ENCODE results near the gene CD200.
"Not testable (repeated sequence)": the region's sequence is repeated elsewhere in the genome, so short reads cannot be mapped to it uniquely, and the experiment has no call there.

CD200 gene

DNA sequence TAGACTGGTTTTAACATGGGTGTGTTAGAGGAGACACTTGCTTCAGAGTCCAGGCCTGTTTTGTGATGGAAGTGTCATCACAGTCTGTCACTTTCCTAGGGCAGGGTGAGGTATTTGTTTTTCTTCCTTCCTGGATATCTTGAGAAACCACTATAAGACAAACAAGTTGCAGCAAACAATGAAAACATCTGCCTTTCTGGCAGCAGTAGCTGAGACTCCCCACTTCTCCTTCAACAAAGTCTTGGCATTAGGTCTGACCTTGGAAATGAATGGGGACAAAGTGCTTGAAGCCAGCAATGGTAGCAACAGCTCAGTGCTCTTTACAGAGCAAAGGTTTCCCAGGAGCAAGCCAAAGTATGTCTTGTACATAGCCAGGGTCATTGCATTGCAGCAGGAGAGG, 64.6 kb downstream of the CD200 start:
- in situ Hi-C loops (cut with MboI; ENCODE audit: low pct_unique_long_range_greater_than_20kb, low sequenced_read_pairs, unreplicated experiment): no loop called here
- no peak for DNase-seq (ENCODE audit: low spot score)
- TF ChIP-seq, protein P1, sequence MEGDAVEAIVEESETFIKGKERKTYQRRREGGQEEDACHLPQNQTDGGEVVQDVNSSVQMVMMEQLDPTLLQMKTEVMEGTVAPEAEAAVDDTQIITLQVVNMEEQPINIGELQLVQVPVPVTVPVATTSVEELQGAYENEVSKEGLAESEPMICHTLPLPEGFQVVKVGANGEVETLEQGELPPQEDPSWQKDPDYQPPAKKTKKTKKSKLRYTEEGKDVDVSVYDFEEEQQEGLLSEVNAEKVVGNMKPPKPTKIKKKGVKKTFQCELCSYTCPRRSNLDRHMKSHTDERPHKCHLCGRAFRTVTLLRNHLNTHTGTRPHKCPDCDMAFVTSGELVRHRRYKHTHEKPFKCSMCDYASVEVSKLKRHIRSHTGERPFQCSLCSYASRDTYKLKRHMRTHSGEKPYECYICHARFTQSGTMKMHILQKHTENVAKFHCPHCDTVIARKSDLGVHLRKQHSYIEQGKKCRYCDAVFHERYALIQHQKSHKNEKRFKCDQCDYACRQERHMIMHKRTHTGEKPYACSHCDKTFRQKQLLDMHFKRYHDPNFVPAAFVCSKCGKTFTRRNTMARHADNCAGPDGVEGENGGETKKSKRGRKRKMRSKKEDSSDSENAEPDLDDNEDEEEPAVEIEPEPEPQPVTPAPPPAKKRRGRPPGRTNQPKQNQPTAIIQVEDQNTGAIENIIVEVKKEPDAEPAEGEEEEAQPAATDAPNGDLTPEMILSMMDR (IDR thresholded peaks at IDR 0.05; ENCODE audit: extremely low read depth, insufficient read depth, missing control alignments): no peak

DNA sequence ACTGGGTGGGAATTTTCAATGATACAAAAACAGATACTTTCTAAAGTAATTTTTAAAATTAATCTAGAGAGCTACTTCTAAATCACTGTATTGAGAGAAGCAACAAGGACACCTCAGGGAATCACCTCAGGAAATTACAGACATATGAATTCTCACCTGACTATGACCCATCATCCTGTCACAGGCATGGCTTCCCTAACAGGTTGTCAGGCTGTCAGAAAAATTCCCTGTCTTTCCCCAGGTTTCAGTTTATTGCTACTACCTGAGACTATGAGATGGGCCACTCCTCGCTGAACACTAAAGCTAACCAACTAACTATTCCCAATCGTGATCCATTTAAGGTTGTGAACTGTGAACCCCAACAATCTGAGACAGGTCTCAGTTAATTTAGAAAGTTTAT, 66.1 kb downstream of the CD200 start:
- TF ChIP-seq, protein P1 (IDR thresholded peaks at IDR 0.05; ENCODE audit: extremely low read depth, insufficient read depth, missing control alignments): no peak
- in situ Hi-C loops (cut with MboI; ENCODE audit: low pct_unique_long_range_greater_than_20kb, low sequenced_read_pairs, unreplicated experiment): no loop called here
- DNase-seq (ENCODE audit: low spot score): no peak

DNA sequence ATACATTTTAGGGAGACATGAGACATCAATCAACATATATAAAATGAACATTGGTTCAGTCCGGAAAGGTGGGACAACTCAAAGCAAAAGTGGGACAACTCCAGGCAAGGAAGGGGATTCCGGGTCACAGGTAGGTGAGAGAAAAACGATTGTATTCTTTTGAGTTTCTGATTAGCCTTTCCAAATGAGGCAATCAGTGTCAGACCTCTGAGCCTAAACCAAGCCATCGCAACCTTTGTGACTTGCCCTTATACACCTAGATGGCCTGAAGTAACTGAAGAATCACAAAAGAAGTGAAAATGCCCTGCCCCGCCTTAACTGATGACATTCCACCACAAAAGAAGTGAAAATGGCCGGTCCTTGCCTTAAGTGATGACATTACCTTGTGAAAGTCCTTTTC, 66.6 kb downstream of the CD200 start:
- in situ Hi-C loops (cut with MboI; ENCODE audit: low pct_unique_long_range_greater_than_20kb, low sequenced_read_pairs, unreplicated experiment); DNase-seq (ENCODE audit: low spot score): not testable (repeated sequence)

DNA sequence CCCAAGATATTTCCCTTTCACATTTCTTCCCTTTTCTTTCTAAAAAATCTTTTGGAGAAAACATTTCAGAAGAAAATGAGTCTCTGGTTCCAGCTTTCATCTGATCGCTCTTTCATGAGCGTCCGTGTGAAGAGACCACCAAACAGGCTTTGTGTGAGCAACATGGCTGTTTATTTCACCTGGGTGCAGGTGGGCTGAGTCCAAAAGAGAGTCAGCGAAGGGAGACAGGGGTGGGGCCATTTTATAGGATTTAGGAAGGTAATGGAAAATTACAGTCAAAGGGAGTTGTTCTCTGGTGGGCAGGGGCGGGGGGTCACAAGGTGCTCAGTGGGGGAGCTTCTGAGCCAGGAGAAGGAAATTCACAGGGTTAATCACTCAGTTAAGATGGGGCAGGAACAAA, 67.4 kb downstream of the CD200 start:
- in situ Hi-C loops (cut with MboI; ENCODE audit: low pct_unique_long_range_greater_than_20kb, low sequenced_read_pairs, unreplicated experiment); DNase-seq (ENCODE audit: low spot score): not testable (repeated sequence)

DNA sequence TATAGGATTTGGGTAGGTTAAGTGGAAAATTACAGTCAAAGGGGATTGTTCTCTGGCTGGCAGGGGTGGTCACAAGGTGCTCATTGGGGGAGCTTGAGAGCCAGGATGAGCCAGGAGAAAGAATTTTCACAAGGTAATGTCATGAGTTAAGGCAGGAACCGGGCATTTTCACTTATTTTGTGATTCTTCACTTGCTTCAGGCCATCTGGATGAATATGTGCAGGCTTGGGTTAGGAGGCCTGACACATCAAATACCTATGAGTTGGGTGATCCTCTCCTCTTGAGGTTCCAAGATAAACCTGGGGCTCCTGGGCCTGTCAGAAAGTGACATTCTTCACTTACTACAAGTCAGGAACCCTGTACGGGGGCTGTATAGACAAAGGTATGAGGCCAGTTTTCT, 68.7 kb downstream of the CD200 start:
- DNase-seq (ENCODE audit: low spot score): no peak
- in situ Hi-C loops (cut with MboI; ENCODE audit: low pct_unique_long_range_greater_than_20kb, low sequenced_read_pairs, unreplicated experiment): no loop called here
- TF ChIP-seq, protein P1 (IDR thresholded peaks at IDR 0.05; ENCODE audit: extremely low read depth, insufficient read depth, missing control alignments): no peak

DNA sequence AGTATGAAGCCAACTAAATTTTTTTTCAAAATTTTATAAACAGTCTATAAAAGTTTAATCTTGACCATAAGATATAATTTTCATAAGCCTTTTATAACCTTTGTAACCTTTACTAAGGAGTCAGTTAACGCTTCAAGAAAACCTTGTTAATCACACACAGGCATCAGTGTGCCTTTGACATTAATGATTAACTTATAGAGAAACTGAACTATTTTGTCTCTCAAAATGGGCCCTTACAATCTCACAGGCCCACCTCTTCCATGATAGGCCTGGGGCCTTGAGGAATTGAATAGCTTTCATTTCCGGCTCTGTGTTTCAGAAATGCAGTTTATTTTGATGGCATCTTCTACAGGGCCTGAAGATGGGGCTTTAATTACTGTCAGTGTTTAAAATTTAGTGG, 70.1 kb downstream of the CD200 start:
- no peak for DNase-seq (ENCODE audit: low spot score)
- TF ChIP-seq, protein P1 (IDR thresholded peaks at IDR 0.05; ENCODE audit: extremely low read depth, insufficient read depth, missing control alignments): no peak

DNA sequence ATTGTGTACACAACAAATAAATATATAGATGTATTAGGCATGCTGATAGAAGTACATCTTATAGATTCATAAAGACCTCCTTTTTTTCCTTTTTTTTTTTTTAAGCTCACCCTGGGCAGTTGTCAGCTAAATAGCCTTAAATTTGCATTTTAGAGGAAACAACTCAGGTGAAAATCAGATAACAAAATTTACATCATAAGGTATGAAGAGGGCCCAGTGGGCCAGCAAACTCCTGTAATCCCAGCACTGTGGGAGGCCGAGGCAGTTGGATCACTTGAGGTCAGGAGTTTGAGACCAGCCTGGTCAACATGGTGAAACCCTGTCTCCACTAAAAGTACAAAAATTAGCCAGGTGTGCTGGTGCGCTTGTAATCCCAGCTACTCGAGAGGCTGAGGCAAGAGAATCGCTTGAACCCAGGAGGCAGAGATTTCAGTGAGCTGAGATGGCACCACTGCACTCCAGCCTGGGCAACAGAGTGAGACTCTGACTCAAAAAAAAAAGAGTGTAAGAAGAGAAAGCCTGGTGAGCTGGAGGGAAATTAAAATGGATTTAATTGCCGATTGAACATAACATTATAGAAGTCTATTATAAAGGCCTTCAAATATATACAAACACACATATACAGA, 72.1 kb downstream of the CD200 start:
- DNase-seq (ENCODE audit: low spot score); in situ Hi-C loops (cut with MboI; ENCODE audit: low pct_unique_long_range_greater_than_20kb, low sequenced_read_pairs, unreplicated experiment): not testable (repeated sequence)

More for the DNA sequence above, 70.1 kb downstream of the CD200 start:
- in situ Hi-C loops (cut with MboI; ENCODE audit: low pct_unique_long_range_greater_than_20kb, low sequenced_read_pairs, unreplicated experiment): no loop called here

DNA sequence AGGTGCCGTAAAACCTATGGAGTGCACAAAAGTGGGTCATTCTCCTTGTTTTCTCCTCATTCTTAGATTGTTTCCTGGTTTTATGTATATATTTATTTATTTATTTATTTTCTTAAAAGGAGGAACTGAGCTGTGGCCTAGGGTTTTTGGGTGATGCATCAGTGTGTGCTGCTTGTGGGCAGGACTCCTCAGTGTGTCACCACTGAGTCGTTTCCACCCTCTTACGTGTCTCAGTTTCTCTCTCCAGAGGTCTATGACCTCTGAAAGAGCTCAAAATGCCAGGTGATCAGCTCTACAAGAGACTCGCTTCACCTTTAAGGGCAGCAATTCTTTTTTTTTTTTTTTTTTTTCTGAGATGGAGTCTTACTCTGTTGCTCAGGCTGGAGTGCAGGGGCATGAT, 72.9 kb downstream of the CD200 start:
- in situ Hi-C loops (cut with MboI; ENCODE audit: low pct_unique_long_range_greater_than_20kb, low sequenced_read_pairs, unreplicated experiment): no loop called here
- TF ChIP-seq, protein P1 (IDR thresholded peaks at IDR 0.05; ENCODE audit: extremely low read depth, insufficient read depth, missing control alignments): no peak
- no peak for DNase-seq (ENCODE audit: low spot score)
